Neural crest cell (in vitro differentiated cells): ENCODE measurements around the gene ARHGAP26. TPM values are rescaled to one million over a fixed set of nuclear protein-coding genes. Genes with fewer than 3 reads are reported as not detected.

ENCODE experiments used
- DNase-seq: peaks from one replicate; pipeline ENCODE4 v3.0.0; 2021; ENCODE audit warnings: low read depth, mixed read lengths, low spot score
- H3K27ac Mint-ChIP-seq: one replicate; pipeline ENCODE4 v1.8.0; 2021; ENCODE audit warnings: mild to moderate bottlenecking, mixed read lengths; ENCODE audit not compliant: unreplicated experiment
- H3K27me3 Mint-ChIP-seq: 2 replicates; pipeline ENCODE4 v1.8.0; 2021; ENCODE audit warnings: low read depth, mild to moderate bottlenecking, mixed read lengths
- H3K36me3 Mint-ChIP-seq: 2 replicates; pipeline ENCODE4 v1.8.0; 2021; ENCODE audit warnings: low read depth, mild to moderate bottlenecking, mixed read lengths
- H3K4me1 Mint-ChIP-seq: 2 replicates; pipeline ENCODE4 v1.8.0; 2021; ENCODE audit warnings: mixed read lengths
- H3K4me3 Mint-ChIP-seq: one replicate; pipeline ENCODE4 v1.8.0; 2021; ENCODE audit warnings: mild to moderate bottlenecking, mixed read lengths
- H3K9me3 Mint-ChIP-seq: 2 replicates; pipeline ENCODE4 v1.8.0; 2021; ENCODE audit warnings: mixed read lengths
- total RNA-seq: library from RNA; stranded (reverse); gene quantifications from 2 replicates; pipeline ENCODE4 v1.2.1, GENCODE V29; 2021
- TF ChIP-seq, protein P1 (sequence below): fragments of 200-600 bp; sonication (generic); conservative IDR thresholded peaks from 2 replicates; pipeline ENCODE4 v1.5.0; 2021; ENCODE audit warnings: antibody characterized with exemption, mild to moderate bottlenecking

The ARHGAP26 gene
- total RNA-seq, 1 donor from 2014 or later = 5.5 TPM

DNA sequence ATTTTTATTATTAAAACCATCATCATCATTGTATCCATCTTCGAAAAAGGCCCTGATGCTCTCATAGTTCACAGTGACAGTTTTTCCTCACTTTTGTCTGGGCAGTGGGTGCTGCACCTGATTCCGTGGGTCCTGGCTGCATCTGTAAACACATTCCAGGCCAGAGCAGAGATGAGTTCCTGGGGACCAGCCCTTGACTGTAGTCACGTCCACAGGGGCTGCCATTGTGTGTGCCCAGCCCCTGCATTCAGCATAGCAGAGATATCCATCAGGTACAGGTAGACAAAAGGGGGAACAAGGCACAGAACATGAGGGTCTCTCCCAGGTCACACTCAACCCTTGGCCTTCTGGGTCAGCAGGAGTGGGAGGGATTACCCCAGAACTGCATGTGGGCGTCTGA is 444.3 kb downstream of the ARHGAP26 start:
- Mint-ChIP-seq H3K36me3 (no peaks in the 10 kb centered on the region), H3K4me3 (no peak overlapping the region), H3K27me3 (no peaks in the 10 kb centered on the region), H3K9me3 (no peaks in the 10 kb centered on the region), H3K4me1 (peaks cover 61% of the 10 kb centered on the region), H3K27ac (no peak overlapping the region)
- TF ChIP-seq, protein P1, sequence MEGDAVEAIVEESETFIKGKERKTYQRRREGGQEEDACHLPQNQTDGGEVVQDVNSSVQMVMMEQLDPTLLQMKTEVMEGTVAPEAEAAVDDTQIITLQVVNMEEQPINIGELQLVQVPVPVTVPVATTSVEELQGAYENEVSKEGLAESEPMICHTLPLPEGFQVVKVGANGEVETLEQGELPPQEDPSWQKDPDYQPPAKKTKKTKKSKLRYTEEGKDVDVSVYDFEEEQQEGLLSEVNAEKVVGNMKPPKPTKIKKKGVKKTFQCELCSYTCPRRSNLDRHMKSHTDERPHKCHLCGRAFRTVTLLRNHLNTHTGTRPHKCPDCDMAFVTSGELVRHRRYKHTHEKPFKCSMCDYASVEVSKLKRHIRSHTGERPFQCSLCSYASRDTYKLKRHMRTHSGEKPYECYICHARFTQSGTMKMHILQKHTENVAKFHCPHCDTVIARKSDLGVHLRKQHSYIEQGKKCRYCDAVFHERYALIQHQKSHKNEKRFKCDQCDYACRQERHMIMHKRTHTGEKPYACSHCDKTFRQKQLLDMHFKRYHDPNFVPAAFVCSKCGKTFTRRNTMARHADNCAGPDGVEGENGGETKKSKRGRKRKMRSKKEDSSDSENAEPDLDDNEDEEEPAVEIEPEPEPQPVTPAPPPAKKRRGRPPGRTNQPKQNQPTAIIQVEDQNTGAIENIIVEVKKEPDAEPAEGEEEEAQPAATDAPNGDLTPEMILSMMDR = no peak
- DNase-seq = no peak

DNA sequence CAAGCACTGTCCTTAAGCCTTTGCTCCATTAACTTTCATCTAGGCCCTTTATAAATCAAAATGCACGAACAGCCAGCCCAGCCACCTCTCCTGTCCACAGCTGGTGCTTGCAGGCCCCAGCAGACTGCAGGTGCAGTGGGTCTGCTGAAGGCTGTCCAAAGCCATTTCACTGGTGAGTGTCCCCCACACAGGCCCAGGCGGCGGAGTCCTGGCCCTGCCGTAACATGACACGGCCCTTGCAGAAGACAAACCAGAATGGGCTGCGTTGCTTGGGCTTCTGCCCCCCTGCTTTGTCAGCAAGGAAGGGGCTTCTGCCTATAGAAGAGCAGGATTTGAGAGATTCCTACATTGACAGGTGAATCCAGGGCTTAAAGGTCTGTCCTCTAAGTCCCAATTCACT is 444.7 kb downstream of the ARHGAP26 start:
- Mint-ChIP-seq H3K9me3 (no peaks in the 10 kb centered on the region), H3K4me3 (no peak overlapping the region), H3K4me1 (peaks cover 61% of the 10 kb centered on the region), H3K27ac (no peak overlapping the region), H3K27me3 (no peaks in the 10 kb centered on the region), H3K36me3 (no peaks in the 10 kb centered on the region)
- TF ChIP-seq, protein P1 = no peak
- DNase-seq = no peak

DNA sequence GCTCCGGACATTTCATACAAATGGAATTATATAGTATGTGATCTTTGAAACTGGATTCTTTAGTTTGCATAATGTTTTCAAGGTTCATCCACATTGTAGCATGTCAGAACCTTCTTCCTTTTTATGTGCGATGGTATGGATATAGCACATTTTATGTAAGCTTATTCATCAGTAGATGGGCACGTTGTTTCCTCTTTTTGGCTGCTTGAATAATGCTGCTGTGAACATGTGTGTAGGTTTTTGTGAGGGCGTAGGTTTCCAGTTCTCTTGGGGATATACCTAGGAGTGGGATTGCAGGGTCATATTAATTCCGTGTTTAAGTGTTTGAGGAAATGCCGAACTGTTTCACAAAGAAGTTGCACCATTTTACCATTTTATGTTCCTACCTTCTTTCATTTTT is 445.5 kb downstream of the ARHGAP26 start:
- DNase-seq = no peak
- no peak overlapping the region for H3K27ac Mint-ChIP-seq
- no peaks in the 10 kb centered on the region for H3K9me3 Mint-ChIP-seq
- TF ChIP-seq, protein P1 = no peak
- no peaks in the 10 kb centered on the region for H3K27me3 Mint-ChIP-seq
- H3K4me3 Mint-ChIP-seq = no peak overlapping the region
- H3K36me3 Mint-ChIP-seq = no peaks in the 10 kb centered on the region
- peaks cover 61% of the 10 kb centered on the region for H3K4me1 Mint-ChIP-seq

DNA sequence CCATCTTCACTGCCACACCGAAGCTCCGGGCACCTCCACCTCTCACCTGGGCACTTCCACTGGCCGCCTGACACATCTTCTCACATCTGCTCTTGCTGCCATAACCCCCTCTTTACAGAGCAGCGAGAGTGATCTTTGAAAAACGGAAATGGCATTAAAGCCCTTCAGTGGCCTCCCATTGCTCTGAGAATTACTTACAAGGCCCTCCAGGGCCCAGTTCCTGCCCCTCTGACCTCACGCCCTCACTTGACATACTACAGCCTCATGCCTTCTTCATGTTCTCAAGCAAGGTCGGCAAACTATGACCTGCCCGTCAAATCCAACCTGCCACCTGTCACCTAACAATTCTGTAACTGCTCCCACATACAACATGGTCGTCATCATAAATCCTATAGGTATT is 446.0 kb downstream of the ARHGAP26 start:
- Mint-ChIP-seq H3K4me3 (peak overlapping the region; percentile 36), H3K27ac (no peak overlapping the region), H3K36me3 (no peaks in the 10 kb centered on the region), H3K4me1 (peaks cover 64% of the 10 kb centered on the region), H3K27me3 (no peaks in the 10 kb centered on the region), H3K9me3 (no peaks in the 10 kb centered on the region)
- TF ChIP-seq, protein P1 = no peak
- no peak for DNase-seq

DNA sequence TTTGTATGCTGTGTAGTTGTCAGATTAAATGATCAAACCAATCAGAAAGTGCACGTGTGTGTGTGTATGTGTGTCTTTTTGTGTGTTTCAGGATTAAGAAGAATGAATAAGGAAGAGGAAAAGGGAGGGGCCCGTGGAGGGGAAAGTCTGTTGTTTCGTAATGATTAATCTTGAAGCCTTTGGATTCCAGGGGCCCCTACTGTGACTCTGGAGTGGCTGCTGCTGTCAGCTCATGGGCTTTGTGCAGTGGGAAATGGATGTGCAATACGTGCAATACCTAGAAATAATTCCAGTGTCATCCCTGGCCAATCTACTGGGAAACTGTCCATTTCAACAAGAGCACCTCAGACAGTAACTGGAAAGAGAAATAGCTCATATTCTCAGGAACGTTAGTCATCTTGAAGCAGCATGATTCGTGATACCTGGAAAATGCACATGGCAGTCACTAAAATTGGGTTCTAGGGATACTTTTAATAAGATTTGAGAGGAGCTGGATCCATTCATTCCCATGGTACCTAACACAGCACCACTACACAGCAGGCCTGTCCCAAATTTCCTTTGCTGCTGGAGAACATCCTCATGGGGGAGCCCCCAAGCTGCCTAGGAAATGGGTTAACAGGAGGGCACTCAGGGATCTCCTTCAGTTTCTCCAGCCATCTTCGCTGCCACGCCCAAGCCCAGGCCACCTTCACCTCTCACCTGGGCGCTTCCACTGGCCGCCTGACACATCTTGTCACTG is 447.1 kb downstream of the ARHGAP26 start:
- no peaks in the 10 kb centered on the region for H3K36me3 Mint-ChIP-seq
- H3K9me3 Mint-ChIP-seq = no peaks in the 10 kb centered on the region
- no peaks in the 10 kb centered on the region for H3K27me3 Mint-ChIP-seq
- H3K4me1 Mint-ChIP-seq = peaks cover 69% of the 10 kb centered on the region
- peak overlapping the region; percentile 38 for H3K4me3 Mint-ChIP-seq
- TF ChIP-seq, protein P1 = no peak
- H3K27ac Mint-ChIP-seq = no peak overlapping the region
- no peak for DNase-seq
